G401.6 (cell line): ENCODE measurements around the gene ARSH.
"Not testable (repeated sequence)": the region's sequence is repeated elsewhere in the genome, so short reads cannot be mapped to it uniquely, and the experiment has no call there.

Source experiments
- FAIRE-seq: peaks from 2 replicates; lab custom pipeline; 2012; peaks lifted over from hg19 to GRCh38; lab: Jason Lieb, UNC

The ARSH gene

GRCh38 chrX:3037218-3037617, 30.9 kb downstream of the ARSH start:
- FAIRE-seq: peak; percentile 97

GRCh38 chrX:3044196-3044595, 37.9 kb downstream of the ARSH start:
- no peak for FAIRE-seq

- no peak for FAIRE-seq
Observed at GRCh38 chrX:3044671-3045070, 38.3 kb downstream of the ARSH start.

DNA sequence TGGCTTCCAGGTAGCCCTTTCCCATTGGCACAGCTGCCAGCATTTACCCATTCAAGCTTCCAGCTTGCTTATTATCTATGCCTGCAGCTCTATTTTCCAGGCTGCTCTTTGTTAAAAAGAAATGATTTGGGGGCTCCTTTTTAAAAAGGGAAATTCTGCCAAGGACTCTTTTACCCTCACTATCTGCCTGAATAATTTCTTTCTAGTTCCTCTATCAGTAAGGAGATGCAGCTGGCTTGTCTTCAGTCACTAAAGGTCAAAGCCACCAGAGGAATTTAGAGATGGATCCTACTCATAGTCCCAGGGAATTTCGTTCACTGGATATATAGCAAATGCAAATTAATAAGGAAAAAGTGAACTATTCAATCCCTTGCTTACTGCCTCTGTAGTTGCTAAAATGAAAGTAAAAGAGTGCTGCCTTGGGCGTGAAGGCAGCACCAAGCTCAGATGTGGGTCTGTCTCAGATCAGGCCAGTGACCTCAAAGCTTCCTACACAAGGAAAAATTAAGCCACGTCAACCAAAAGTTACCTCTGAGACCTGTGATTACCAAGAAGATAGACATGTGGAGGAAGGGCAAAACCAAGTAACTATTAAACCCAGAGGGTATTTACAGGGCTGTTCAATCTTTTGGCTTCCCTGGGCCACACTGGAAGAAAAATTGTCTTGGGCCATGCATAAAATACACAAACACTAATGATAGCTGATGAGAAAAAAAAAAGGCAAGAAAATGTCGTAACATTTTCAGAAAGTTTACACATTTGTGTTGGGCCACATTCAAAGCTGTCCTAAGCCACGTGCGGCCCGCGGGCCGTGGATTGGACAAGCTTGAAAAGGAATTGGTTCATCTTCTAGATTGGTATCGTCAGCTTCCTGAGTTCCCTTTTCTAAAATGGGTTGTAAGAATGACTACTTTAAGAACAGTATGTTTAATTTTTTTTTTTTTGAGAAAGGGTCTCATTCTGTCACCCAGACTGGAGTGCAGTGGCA, 40.2 kb downstream of the ARSH start:
- FAIRE-seq: no peak

- not testable (repeated sequence) for FAIRE-seq
Observed at GRCh38 chrX:3050523-3051175, 44.3 kb downstream of the ARSH start.

DNA sequence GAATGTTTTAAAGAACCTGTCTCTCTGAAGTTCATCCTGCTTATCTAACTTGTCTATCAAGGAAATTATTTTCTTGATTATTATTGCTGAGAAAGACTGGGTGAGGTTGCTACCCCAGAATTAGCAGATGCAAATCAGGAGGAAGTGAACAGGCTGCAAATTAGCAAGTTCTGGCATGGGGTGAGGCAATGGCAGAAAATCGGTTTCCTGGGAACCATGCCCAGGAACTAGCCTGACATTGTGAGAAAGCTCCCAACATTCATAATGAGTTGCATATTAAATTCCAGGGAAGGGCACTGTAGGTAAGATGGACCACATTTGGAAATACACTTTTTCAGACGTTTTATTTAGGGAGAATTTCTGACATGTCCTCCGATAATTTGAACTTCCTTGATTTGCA, 46.5 kb downstream of the ARSH start:
- no peak for FAIRE-seq

GRCh38 chrX:3066555-3066954, 60.2 kb downstream of the ARSH start:
- FAIRE-seq: no peak

GRCh38 chrX:3075959-3076358, 69.6 kb downstream of the ARSH start:
- no peak for FAIRE-seq

- FAIRE-seq: no peak
Observed at GRCh38 chrX:3076416-3076991, 70.2 kb downstream of the ARSH start.
